Rectal smooth muscle tissue (tissue), 1 donor: Measurements from ENCODE around the gene KLK11.

Source experiments
- H3K27ac ChIP-seq: one replicate; pipeline ENCODE4 v1.7.0; 2013; ENCODE audit warnings: low read depth, low read length, inconsistent platforms
- H3K27me3 ChIP-seq: one replicate; pipeline ENCODE4 v1.7.0; 2013; ENCODE audit warnings: low read length; ENCODE audit not compliant: control insufficient read depth, insufficient read depth
- H3K36me3 ChIP-seq: one replicate; pipeline ENCODE4 v1.7.0; 2013; ENCODE audit warnings: low read length; ENCODE audit not compliant: control insufficient read depth, insufficient read depth
- H3K4me1 ChIP-seq: one replicate; pipeline ENCODE4 v1.7.0; 2013; ENCODE audit warnings: low read length; ENCODE audit not compliant: control insufficient read depth, insufficient read depth
- H3K4me3 ChIP-seq: one replicate; pipeline ENCODE4 v1.7.0; 2013; ENCODE audit warnings: low read length
- H3K9ac ChIP-seq: one replicate; pipeline ENCODE4 v1.7.0; 2013; ENCODE audit warnings: low read length

KLK11 gene

DNA sequence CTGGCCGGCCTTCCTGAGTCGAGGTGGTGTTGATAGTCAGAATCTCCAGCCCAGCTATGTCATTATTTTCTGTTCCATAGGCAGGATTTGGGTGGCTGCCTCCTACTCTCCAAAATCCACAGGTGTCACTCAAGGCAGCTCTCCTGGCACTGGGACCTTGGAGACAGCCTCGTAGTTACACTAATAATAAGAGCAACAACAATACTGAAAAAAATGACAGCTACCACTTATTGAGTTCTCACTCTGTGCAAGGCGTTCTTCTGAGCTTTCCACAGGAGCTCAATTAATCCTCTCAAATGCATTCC, 20.6 kb upstream of the KLK11 start:
- H3K36me3 ChIP-seq, result no peaks in the 10 kb centered on the region
- no peak overlapping the region for H3K27ac ChIP-seq
- H3K9ac ChIP-seq, result no peak overlapping the region
- no peak overlapping the region for H3K4me3 ChIP-seq
- no peaks in the 10 kb centered on the region for H3K4me1 ChIP-seq
- H3K27me3 ChIP-seq, result no peaks in the 10 kb centered on the region

DNA sequence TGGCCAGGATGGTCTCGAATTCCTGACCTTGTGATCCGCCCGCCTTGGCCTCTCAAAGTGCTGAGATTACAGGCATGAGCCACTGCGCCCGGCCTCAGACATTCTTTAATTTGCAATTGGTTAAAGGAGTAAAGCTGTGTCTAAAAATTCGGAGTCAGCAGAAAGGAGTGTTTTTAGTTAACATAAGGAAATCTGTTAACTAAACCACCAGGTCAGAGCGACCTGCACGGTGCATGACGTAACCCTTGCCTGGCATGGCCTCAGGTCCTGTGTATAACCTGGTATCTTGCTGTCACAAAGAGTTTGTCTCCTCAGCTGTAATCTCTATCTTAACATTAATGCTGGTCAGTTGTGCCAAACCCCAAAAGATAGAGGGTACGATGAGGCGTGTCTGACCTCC, 17.9 kb upstream of the KLK11 start:
- Histone ChIP-seq H3K4me1 (no peaks in the 10 kb centered on the region), H3K4me3 (no peak overlapping the region), H3K9ac (no peak overlapping the region), H3K27me3 (no peaks in the 10 kb centered on the region), H3K27ac (no peak overlapping the region), H3K36me3 (no peaks in the 10 kb centered on the region)

DNA sequence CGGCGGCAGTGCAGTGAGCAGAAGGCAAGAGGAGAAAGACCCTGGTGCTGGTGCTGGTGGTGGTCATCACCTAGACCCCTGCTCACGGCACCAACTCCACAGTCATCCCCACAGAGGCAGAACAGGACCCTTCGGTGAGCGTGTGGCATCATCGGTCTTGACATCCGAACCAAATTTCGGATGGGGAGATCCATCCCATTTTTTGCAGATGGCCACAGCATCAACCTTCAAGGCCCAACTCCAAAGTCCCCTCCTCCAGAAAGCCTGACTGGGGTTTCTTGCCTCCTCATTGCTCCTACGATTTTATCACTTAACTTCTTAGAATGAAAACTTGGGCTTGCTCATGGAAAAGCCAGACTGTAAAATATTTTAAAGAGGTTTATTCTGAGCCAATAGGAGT, 17.1 kb upstream of the KLK11 start:
- Histone ChIP-seq H3K4me3 (no peak overlapping the region), H3K9ac (no peak overlapping the region), H3K4me1 (no peaks in the 10 kb centered on the region), H3K36me3 (no peaks in the 10 kb centered on the region), H3K27me3 (no peaks in the 10 kb centered on the region), H3K27ac (no peak overlapping the region)

DNA sequence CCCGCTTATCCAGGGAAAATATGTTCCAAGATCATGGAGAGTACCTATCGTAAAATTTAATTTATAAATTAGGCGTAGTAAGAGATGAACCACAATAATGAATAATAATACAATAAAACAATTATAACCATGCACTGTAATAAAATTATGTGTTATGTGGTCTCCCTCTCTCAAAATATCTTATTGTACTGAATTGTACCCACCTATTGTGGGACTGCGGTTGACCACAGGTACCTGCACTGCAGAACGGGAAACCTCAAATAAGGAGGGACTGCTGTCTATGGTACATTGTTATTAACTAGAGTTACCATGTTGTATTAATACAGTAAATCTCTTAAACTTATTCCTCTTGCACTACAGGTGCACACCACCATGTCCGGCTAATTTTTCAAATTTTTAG, 13.7 kb upstream of the KLK11 start:
- Histone ChIP-seq H3K27ac (no peak overlapping the region), H3K27me3 (no peaks in the 10 kb centered on the region), H3K9ac (no peak overlapping the region), H3K4me1 (no peaks in the 10 kb centered on the region), H3K4me3 (no peak overlapping the region), H3K36me3 (no peaks in the 10 kb centered on the region)

DNA sequence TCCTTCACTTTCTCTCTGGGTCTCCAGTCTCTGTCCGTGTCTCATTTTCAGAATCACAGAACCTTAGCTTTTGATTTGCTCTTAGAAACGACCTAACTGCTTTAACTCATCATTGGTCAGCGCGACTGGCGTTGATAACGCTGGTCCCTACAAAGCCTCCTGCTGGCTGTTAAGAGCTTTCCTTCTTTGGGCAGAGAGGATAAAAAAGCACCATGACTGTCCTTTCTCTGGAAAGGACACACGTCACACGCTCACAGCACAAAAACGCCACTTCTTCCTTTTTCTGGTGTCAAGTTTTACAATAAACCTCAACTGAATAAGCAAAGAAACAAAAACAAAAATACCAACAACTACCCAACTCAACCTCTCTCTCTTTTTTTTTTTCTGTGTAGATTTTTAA, 10.1 kb upstream of the KLK11 start:
- H3K9ac ChIP-seq, result no peak overlapping the region
- no peaks in the 10 kb centered on the region for H3K27me3 ChIP-seq
- H3K27ac ChIP-seq, result no peak overlapping the region
- no peak overlapping the region for H3K4me3 ChIP-seq
- no peaks in the 10 kb centered on the region for H3K4me1 ChIP-seq
- H3K36me3 ChIP-seq, result no peaks in the 10 kb centered on the region

DNA sequence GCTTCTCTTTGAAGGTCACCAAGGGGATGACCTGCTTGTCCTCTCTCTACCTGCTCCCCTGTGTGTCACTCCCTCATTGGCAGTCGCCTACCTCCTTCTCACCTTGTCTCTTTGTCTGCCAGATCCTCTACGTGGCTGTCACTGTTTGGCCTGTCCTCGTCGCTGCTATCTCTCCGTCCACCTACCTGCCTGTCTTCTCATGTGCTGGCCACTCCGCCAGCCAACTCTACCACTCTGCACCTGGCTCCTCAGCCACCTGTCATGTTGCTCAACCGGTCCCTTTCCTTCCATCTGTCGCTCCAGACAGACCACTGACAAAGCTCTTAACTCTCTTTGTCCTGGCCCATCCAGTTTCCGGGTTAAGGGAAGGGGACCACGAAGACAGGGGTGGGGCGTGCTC, 8.3 kb upstream of the KLK11 start, which contains the start of gene KLK12:
KLK12 (minus strand) TSS at position 299 of the 400 bp plus-strand sequence. CDS start 381 bp downstream, outside the sequence.
- H3K4me3 ChIP-seq, result no peak within 1 kb of the TSS
- no peak within 1 kb of the TSS for H3K27ac ChIP-seq
- H3K36me3 ChIP-seq, result no peaks in the 10 kb centered on the region
- no peaks in the 10 kb centered on the region for H3K4me1 ChIP-seq
- H3K9ac ChIP-seq, result no peak within 1 kb of the TSS
- peaks cover 3% of the 10 kb centered on the region for H3K27me3 ChIP-seq

DNA sequence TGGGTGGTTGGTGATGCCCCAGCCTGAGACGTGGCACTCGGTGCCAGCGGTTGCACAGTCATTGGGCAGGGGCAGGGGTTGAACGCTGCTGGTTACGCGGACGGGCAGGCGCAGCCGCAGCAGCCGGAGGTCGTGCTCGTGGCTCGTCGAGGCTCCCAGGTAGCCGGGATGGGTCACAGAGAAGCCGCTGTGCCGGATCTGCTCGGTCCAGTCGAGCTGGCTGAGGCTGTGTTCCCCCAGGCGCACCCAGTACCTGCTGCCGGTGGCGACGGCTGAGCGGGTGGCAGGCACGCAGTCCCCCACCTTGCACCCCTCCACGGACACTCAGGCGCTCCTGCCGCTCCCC, 5.4 kb upstream of the KLK11 start:
- no peak overlapping the region for H3K4me3 ChIP-seq
- no peak overlapping the region for H3K9ac ChIP-seq
- no peaks in the 10 kb centered on the region for H3K4me1 ChIP-seq
- peaks cover 3% of the 10 kb centered on the region for H3K27me3 ChIP-seq
- H3K27ac ChIP-seq, result no peak overlapping the region
- H3K36me3 ChIP-seq, result no peaks in the 10 kb centered on the region

DNA sequence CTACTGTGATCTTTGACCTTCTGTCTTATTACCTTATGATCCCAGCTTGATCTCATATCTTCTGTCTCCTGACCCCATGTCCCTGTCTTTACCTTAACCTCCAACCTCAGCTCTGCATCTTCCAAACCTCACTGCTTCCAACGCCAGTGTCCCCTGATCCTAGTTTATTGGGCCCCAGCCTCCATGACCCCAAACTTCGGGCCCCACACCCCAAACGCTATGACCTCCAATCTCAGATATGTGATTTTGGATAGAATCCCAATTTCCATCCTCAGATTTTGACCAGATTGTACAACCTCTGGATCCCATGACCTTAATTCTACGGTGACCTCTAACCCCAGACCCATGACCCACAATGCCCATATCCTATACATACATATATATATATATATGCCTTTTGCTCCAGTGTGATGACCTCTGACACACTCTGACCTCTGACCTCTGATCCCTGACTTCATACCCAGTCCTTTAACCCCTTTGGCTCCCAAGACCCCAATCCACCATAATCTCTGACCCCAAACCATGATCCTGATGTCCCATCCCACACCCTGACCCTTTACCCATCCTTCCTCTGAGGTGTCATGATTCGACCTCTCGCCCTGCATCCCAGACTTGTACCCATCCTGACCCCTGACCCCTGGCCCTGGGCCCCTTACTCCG, 4.9 kb upstream of the KLK11 start:
- Histone ChIP-seq H3K27ac (no peak overlapping the region), H3K36me3 (no peaks in the 10 kb centered on the region), H3K4me1 (no peaks in the 10 kb centered on the region), H3K27me3 (peaks cover 3% of the 10 kb centered on the region), H3K9ac (no peak overlapping the region), H3K4me3 (no peak overlapping the region)

DNA sequence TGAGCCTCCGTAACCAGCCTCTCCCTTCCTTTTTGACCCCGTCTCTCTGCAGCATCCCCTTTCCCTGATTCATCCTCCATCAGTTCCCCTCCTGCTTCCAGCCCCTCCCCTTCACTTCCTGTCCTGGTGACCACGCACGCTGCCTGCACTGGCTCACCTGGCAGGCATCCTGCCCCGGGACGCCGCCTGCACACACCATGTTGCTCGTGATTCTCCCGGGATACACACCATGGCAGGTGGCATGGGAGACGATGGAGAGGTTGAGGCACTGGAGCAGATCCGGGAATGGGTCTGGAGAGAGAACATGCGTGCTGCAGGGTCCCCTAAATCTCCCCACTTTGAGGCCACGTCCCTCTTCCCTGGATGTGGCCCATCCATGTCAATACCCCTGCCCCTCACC, 4.2 kb upstream of the KLK11 start:
- no peak overlapping the region for H3K4me3 ChIP-seq
- no peaks in the 10 kb centered on the region for H3K36me3 ChIP-seq
- peaks cover 3% of the 10 kb centered on the region for H3K27me3 ChIP-seq
- no peak overlapping the region for H3K27ac ChIP-seq
- H3K9ac ChIP-seq, result no peak overlapping the region
- no peaks in the 10 kb centered on the region for H3K4me1 ChIP-seq

DNA sequence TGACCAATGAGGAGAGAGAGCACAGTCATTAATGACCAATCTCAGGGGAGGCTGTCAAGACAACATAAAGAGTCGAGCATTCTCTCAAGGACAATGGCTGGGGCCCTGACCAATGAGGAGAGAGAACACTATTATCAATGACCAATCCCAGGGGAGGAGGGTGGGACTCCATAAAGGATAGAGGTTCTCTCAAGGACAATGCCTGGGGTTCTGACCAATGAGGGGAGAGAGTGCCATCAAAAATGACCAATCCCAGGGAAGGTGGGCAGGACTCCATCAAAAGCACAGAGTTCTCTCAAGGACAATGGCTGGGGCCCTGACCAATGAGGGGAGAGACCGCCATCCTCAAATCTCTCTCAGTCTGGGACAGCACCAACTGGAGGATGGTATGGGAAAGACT, 3.3 kb upstream of the KLK11 start:
- Histone ChIP-seq H3K9ac (no peak overlapping the region), H3K4me3 (no peak overlapping the region), H3K27ac (no peak overlapping the region), H3K4me1 (no peaks in the 10 kb centered on the region), H3K27me3 (peaks cover 3% of the 10 kb centered on the region), H3K36me3 (no peaks in the 10 kb centered on the region)

DNA sequence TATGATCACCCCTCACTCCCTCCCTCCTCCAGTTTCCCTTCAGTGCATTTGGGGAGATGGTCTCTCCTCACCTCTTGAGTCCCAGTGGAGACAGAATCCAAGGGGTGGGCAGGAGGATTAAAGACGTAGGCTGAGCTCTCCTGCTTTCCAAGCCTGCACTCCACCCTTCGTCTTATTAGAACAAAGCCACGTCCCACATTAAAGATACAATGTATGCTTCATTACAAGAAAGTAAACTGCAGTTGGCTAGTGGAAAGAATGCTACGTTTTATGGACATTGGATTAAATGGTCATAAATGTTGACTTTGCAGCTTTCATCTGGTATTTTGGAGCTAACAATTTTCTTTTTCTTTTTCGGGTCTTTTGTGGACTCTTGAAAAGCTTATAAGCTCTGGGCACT, 1.5 kb upstream of the KLK11 start:
- Histone ChIP-seq H3K36me3 (no peaks in the 10 kb centered on the region), H3K27me3 (peaks cover 3% of the 10 kb centered on the region), H3K27ac (no peak overlapping the region), H3K4me3 (no peak overlapping the region), H3K9ac (no peak overlapping the region), H3K4me1 (no peaks in the 10 kb centered on the region)

DNA sequence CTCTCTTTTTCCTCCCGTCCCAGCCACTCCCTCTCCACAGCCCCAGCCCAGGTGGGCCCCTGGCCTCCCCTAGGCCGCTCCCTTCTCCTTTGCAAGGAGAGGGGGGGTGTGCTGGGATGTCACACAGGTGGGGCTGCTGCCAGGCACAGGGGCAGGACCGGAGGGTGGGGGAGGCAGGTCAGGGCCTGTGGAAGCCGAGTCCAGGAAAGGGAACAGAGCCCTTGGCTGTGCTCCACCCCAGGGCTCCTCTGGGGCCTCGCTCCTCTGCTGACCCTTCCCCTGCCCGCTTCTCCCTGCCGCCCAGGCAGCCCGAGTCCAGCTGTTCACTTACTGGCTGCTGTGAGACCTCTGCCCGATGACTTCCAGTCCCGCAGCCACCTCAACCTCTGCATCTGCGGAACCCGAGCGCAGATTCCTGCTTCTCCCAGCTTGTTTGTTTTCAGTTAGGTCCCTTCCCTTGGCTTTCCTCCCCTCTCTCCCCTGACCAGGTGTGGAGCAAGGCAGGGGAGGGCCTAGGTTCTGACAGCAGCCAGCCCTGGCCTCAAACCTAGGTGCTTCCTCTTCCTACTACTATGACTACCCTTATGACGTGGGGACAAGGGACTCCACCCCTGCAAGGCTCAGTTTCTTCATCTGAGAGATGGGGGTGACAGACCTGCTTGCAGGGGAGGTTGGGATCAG, 850 bp upstream of the KLK11 start:
- Histone ChIP-seq H3K27me3 (peaks cover 3% of the 10 kb centered on the region), H3K9ac (no peak overlapping the region), H3K36me3 (no peaks in the 10 kb centered on the region), H3K4me1 (no peaks in the 10 kb centered on the region), H3K27ac (no peak overlapping the region), H3K4me3 (no peak overlapping the region)

DNA sequence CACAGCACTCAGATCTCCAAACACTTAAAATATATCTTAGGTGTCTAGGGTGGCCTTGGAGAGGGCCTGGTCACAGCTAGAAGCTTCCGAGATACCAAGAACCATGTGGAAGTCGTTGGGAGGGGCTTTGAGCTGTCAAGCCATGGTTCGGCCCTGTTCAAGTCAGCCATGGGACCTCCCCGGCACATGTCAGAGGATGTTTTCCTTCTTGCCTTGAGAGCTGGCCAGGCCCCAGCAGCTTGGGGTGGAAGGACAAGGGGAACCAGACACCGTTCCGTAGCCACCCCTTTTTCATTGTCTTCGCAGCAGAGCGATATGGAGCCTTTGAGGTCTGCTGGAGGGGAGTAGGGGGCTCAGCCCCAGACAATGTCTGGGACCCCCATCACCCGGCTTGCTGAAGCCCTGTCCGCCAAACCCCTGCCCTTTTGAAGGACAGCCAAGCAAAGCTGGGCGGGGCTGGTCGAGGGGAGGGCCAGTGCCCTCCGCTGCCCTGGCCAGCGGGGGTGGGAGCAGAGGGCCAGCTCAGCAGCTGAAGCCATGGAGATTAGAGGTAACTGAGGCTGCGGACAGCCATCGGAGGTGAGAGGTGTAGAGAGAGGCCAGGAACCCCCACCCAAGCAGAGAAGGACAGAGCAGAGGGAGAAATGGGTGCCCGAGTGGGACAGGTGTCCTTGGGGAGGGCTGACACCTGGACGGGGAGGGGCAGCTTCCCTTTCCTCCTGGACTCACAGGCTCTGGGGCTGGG, 435 bp downstream of the KLK11 start:
- H3K4me1 ChIP-seq, result no peaks in the 10 kb centered on the region
- no peak overlapping the region for H3K27ac ChIP-seq
- peaks cover 3% of the 10 kb centered on the region for H3K27me3 ChIP-seq
- H3K36me3 ChIP-seq, result no peaks in the 10 kb centered on the region
- no peak overlapping the region for H3K9ac ChIP-seq
- no peak overlapping the region for H3K4me3 ChIP-seq
